ENCODE results near the gene KRTAP3-3.

Gene KRTAP3-3

DNA sequence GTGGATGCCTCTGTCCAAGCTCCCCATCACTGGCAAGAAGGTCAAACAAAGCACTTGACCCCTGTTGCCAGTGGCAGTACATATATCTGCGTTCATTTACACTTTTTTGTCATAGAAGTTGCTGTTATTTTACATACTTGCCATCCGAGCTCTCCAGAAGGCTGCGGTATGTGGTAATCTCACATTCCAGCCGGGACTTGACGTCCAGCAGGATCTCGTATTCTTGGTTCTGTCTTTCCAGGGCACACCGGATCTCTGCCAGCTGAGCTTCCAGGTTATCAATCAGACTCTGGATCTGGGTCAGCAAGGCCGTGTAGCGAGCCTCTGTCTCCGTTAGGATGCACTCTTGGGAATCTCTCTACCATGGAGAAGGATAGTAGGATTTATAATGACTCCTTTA lies 33.8 kb downstream of the KRTAP3-3 start:
- Histone ChIP-seq H3K9me3 (ENCODE audit: control insufficient read depth, low read length) (no peaks in the 10 kb centered on the region), H3K27ac (ENCODE audit: low read depth, low read length, severe bottlenecking) (no peak overlapping the region), H3K36me3 (ENCODE audit: control insufficient read depth, insufficient read depth, low read length) (no peaks in the 10 kb centered on the region), H3K4me1 (ENCODE audit: control insufficient read depth, insufficient read depth, low read length, poor library complexity, severe bottlenecking) (peaks cover 3% of the 10 kb centered on the region), H3K4me3 (ENCODE audit: extremely low read depth, insufficient read depth, low read length, poor library complexity, severe bottlenecking) (no peak overlapping the region)
- 87 to 91% methylated on average over 7 to 8 of the region's 10 CpGs for WGBS, 2 experiments (ENCODE audit: insufficient coverage in 2 of 2)

GRCh38 chr17:40958086-40958953 lies 35.6 kb downstream of the KRTAP3-3 start:
- H3K4me1 ChIP-seq (ENCODE audit: control insufficient read depth, insufficient read depth, low read length, poor library complexity, severe bottlenecking), result peaks cover 3% of the 10 kb centered on the region
- 91 to 94% methylated on average over 7 to 10 of the region's 12 CpGs for WGBS, 2 experiments (ENCODE audit: insufficient coverage in 2 of 2)
- H3K36me3 ChIP-seq (ENCODE audit: control insufficient read depth, insufficient read depth, low read length), result no peaks in the 10 kb centered on the region
- no peak overlapping the region for H3K4me3 ChIP-seq (ENCODE audit: extremely low read depth, insufficient read depth, low read length, poor library complexity, severe bottlenecking)
- no peaks in the 10 kb centered on the region for H3K9me3 ChIP-seq (ENCODE audit: control insufficient read depth, low read length)
- H3K27ac ChIP-seq (ENCODE audit: low read depth, low read length, severe bottlenecking), result no peak overlapping the region

DNA sequence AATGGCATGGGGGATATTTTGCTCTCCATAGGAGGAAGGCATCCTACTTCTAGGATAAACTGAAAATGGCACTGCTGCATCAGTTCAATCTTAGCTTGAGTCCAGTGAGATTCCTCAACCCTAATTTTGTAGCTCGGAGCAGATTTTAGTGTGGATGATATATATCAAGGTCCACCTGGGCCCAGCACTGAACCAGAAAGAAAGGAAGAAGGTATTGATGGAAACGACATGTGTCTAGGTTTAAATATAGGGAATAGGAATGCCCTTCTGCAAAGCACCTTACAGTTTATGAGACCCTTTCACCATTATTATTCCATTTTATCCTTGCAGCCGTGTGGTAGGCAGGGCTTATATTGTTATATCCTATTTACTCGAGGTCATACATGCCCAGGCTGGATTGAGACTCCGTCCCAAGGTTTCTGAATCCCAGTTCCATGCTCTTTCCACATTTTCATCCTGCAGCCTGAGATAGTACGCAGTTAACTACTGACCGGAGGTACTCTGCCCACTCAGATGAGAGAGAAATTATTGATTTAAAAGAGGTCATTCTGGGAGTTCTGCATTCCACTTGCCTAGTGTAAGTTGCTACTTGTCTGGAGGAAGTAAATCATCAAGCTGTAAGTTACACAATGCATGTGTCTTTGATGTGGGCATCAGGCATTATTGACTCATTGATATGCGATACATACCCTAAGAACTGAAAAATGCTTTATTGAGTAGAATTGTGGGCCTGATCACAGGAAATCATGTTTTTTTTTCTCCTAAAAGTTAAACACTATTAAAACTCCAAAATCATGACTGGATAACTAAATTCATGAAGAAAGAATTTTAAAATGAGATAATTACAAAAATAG lies 37.3 kb downstream of the KRTAP3-3 start:
- Histone ChIP-seq H3K9me3 (ENCODE audit: control insufficient read depth, low read length) (no peaks in the 10 kb centered on the region), H3K27ac (ENCODE audit: low read depth, low read length, severe bottlenecking) (no peak overlapping the region), H3K4me3 (ENCODE audit: extremely low read depth, insufficient read depth, low read length, poor library complexity, severe bottlenecking) (no peak overlapping the region), H3K36me3 (ENCODE audit: control insufficient read depth, insufficient read depth, low read length) (no peaks in the 10 kb centered on the region), H3K4me1 (ENCODE audit: control insufficient read depth, insufficient read depth, low read length, poor library complexity, severe bottlenecking) (peaks cover 3% of the 10 kb centered on the region)
- whole genome bisulfite sequencing, 2 experiments (ENCODE audit: insufficient coverage in 2 of 2), result 94 to 95% methylated on average over 4 to 6 of the region's 8 CpGs

DNA sequence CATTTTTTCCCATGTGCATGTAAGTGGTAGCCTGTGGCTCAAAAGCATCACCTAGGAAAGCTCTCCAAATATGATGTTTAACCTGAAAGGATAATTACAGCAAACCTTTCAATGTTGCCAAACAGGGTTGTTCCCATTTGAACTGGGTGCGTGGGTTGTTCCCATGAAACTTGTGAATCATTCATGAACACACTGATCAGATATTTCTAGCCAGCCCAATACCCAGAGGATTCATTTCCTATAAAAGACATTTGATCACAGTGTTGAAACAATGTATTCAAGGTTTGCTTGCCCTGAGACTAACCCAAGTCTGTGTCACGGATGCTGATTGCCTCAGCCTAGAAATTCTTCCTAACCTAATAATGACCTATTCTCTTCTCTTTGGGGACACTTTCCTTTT lies 40.1 kb downstream of the KRTAP3-3 start:
- Histone ChIP-seq H3K27ac (ENCODE audit: low read depth, low read length, severe bottlenecking) (no peak overlapping the region), H3K4me1 (ENCODE audit: control insufficient read depth, insufficient read depth, low read length, poor library complexity, severe bottlenecking) (peaks cover 3% of the 10 kb centered on the region), H3K9me3 (ENCODE audit: control insufficient read depth, low read length) (no peaks in the 10 kb centered on the region), H3K36me3 (ENCODE audit: control insufficient read depth, insufficient read depth, low read length) (no peaks in the 10 kb centered on the region), H3K4me3 (ENCODE audit: extremely low read depth, insufficient read depth, low read length, poor library complexity, severe bottlenecking) (no peak overlapping the region)
- WGBS, 2 experiments (ENCODE audit: insufficient coverage in 2 of 2), result 86 to 88% methylated on average over 1 to 2 of the region's 2 CpGs

DNA sequence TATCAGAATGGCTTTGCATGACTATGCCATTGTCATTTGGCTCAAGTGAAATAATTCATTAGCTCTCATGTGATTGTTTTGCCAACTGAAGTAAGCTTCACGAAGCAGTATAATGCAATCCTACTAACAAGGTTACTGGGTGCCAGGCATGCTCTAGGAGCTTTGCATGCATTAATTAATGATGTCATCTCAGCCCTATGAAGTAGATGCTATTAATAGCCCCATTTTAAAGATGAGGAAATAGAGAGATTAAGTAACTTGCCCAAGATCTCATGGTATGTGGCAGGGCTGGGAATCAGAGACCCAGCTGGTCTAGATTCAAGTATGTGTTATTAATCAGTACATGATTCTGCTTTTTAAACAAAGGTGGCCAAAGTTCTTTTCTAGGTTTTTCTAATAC lies 41.3 kb downstream of the KRTAP3-3 start:
- H3K36me3 ChIP-seq (ENCODE audit: control insufficient read depth, insufficient read depth, low read length), result no peaks in the 10 kb centered on the region
- no peak overlapping the region for H3K27ac ChIP-seq (ENCODE audit: low read depth, low read length, severe bottlenecking)
- WGBS, 2 experiments (ENCODE audit: insufficient coverage in 2 of 2), result 83 to 100% methylated on average over 1 of the region's 1 CpG
- H3K4me1 ChIP-seq (ENCODE audit: control insufficient read depth, insufficient read depth, low read length, poor library complexity, severe bottlenecking), result no peaks in the 10 kb centered on the region
- H3K4me3 ChIP-seq (ENCODE audit: extremely low read depth, insufficient read depth, low read length, poor library complexity, severe bottlenecking), result no peak overlapping the region
- no peaks in the 10 kb centered on the region for H3K9me3 ChIP-seq (ENCODE audit: control insufficient read depth, low read length)

DNA sequence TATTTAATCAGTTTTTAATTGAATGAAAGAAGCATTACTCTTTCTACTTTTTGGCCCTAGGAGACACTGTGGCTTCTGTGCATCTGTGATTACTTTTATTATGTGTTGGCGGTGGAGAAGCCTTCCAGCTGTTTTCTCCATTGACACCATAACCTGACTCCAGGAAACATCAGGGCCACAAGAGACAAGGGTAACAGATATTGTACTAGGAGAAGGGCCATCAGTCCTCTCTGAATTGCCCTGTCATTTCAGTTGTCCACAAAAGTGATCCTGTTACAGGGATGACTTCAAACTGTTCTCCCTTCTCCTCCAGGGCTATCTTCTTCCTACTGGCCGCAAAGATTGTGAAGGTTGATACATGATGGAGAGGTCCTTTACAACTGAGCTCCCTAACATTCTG lies 41.8 kb downstream of the KRTAP3-3 start:
- H3K27ac ChIP-seq (ENCODE audit: low read depth, low read length, severe bottlenecking), result no peak overlapping the region
- H3K4me1 ChIP-seq (ENCODE audit: control insufficient read depth, insufficient read depth, low read length, poor library complexity, severe bottlenecking), result no peaks in the 10 kb centered on the region
- 100% methylated on average over 1 of the region's 2 CpGs; no CpG with 5 or more reads in 1 of the 2 experiments for WGBS, 2 experiments (ENCODE audit: insufficient coverage in 2 of 2)
- H3K9me3 ChIP-seq (ENCODE audit: control insufficient read depth, low read length), result no peaks in the 10 kb centered on the region
- no peaks in the 10 kb centered on the region for H3K36me3 ChIP-seq (ENCODE audit: control insufficient read depth, insufficient read depth, low read length)
- no peak overlapping the region for H3K4me3 ChIP-seq (ENCODE audit: extremely low read depth, insufficient read depth, low read length, poor library complexity, severe bottlenecking)

- Histone ChIP-seq H3K4me1 (ENCODE audit: control insufficient read depth, insufficient read depth, low read length, poor library complexity, severe bottlenecking) (no peaks in the 10 kb centered on the region), H3K36me3 (ENCODE audit: control insufficient read depth, insufficient read depth, low read length) (no peaks in the 10 kb centered on the region), H3K4me3 (ENCODE audit: extremely low read depth, insufficient read depth, low read length, poor library complexity, severe bottlenecking) (no peak overlapping the region), H3K9me3 (ENCODE audit: control insufficient read depth, low read length) (no peaks in the 10 kb centered on the region), H3K27ac (ENCODE audit: low read depth, low read length, severe bottlenecking) (no peak overlapping the region)
- WGBS, 2 experiments (ENCODE audit: insufficient coverage in 2 of 2), result 100% methylated on average over 2 of the region's 2 CpGs; no CpG with 5 or more reads in 1 of the 2 experiments
Observed at GRCh38 chr17:40951011-40951622, 42.8 kb downstream of the KRTAP3-3 start.

- Histone ChIP-seq H3K9me3 (ENCODE audit: control insufficient read depth, low read length) (no peaks in the 10 kb centered on the region), H3K4me1 (ENCODE audit: control insufficient read depth, insufficient read depth, low read length, poor library complexity, severe bottlenecking) (no peaks in the 10 kb centered on the region), H3K27ac (ENCODE audit: low read depth, low read length, severe bottlenecking) (no peak overlapping the region), H3K4me3 (ENCODE audit: extremely low read depth, insufficient read depth, low read length, poor library complexity, severe bottlenecking) (no peak overlapping the region), H3K36me3 (ENCODE audit: control insufficient read depth, insufficient read depth, low read length) (no peaks in the 10 kb centered on the region)
- 80 to 100% methylated on average over 2 to 4 of the region's 7 CpGs for WGBS, 2 experiments (ENCODE audit: insufficient coverage in 2 of 2)
Observed at GRCh38 chr17:40950176-40950575, 43.8 kb downstream of the KRTAP3-3 start.

DNA sequence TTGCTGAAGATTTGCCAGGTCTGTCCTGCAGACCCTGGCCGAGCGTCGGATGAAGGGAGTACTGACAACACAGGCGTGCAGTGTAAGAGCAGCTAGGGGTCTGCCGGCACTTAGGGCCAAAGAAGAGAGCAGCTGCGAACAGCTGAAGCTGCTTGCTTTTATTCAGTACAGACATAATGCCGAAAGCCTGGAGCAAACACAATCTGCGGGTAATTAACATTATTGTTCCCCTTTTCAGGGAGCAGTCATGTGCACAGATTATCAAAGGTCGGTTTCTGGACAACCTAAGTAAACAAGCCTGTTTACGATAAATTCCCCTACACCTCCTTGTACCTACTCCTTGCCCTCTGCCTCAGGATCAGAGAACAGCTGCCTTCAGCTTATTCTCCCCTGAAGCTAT lies 44.5 kb downstream of the KRTAP3-3 start:
- Histone ChIP-seq H3K4me3 (ENCODE audit: extremely low read depth, insufficient read depth, low read length, poor library complexity, severe bottlenecking) (no peak overlapping the region), H3K36me3 (ENCODE audit: control insufficient read depth, insufficient read depth, low read length) (no peaks in the 10 kb centered on the region), H3K9me3 (ENCODE audit: control insufficient read depth, low read length) (no peaks in the 10 kb centered on the region), H3K4me1 (ENCODE audit: control insufficient read depth, insufficient read depth, low read length, poor library complexity, severe bottlenecking) (no peaks in the 10 kb centered on the region), H3K27ac (ENCODE audit: low read depth, low read length, severe bottlenecking) (no peak overlapping the region)
- WGBS, 2 experiments (ENCODE audit: insufficient coverage in 2 of 2), result 79 to 93% methylated on average over 9 to 10 of the region's 10 CpGs

GRCh38 chr17:40947929-40948328 lies 46.0 kb downstream of the KRTAP3-3 start:
- 86 to 89% methylated on average over 1 of the region's 2 CpGs for whole genome bisulfite sequencing, 2 experiments (ENCODE audit: insufficient coverage in 2 of 2)
- H3K4me3 ChIP-seq (ENCODE audit: extremely low read depth, insufficient read depth, low read length, poor library complexity, severe bottlenecking), result no peak overlapping the region

More at GRCh38 chr17:40947929-40948328, 46.0 kb downstream of the KRTAP3-3 start:
- no peaks in the 10 kb centered on the region for H3K36me3 ChIP-seq (ENCODE audit: control insufficient read depth, insufficient read depth, low read length)
- H3K9me3 ChIP-seq (ENCODE audit: control insufficient read depth, low read length), result no peaks in the 10 kb centered on the region
- H3K4me1 ChIP-seq (ENCODE audit: control insufficient read depth, insufficient read depth, low read length, poor library complexity, severe bottlenecking), result no peaks in the 10 kb centered on the region
- no peak overlapping the region for H3K27ac ChIP-seq (ENCODE audit: low read depth, low read length, severe bottlenecking)
